Activated naive CD4-positive, alpha-beta T cell treated with anti-CD3 and anti-CD28 coated beads for 36 hours (primary cell): Measurements from ENCODE around the gene AP3S1. TPM values are rescaled to one million over a fixed set of nuclear protein-coding genes. Genes with fewer than 3 reads are reported as not detected.
"Not testable (repeated sequence)": the region's sequence is repeated elsewhere in the genome, so short reads cannot be mapped to it uniquely, and the experiment has no call there.

Experiments
- CTCF ChIA-PET: fragments of 350-600 bp; sonication (Branson Sonifier 250); formaldehyde crosslinking; loops from one replicate; lab custom pipeline; 2021; ENCODE audit warnings: antibody characterized with exemption; lab: Charles Lee
- DNase-seq: peaks from one replicate; pipeline ENCODE4 v3.0.0-alpha.2; 2020
- H3K27ac Mint-ChIP-seq: one replicate; pipeline ENCODE4 v1.8.0; 2021; ENCODE audit warnings: mild to moderate bottlenecking, mixed read lengths
- H3K27me3 Mint-ChIP-seq: one replicate; pipeline ENCODE4 v1.8.0; 2021; ENCODE audit warnings: low read depth, mixed read lengths
- H3K36me3 Mint-ChIP-seq: one replicate; pipeline ENCODE4 v1.8.0; 2021; ENCODE audit warnings: low read depth, mixed read lengths
- H3K4me1 Mint-ChIP-seq: one replicate; pipeline ENCODE4 v1.8.0; 2021; ENCODE audit warnings: low read depth, mixed read lengths
- H3K4me3 Mint-ChIP-seq: one replicate; pipeline ENCODE4 v1.8.0; 2021; ENCODE audit warnings: mild to moderate bottlenecking, moderate library complexity, mixed read lengths
- H3K9me3 Mint-ChIP-seq: one replicate; pipeline ENCODE4 v1.8.0; 2021; ENCODE audit warnings: mixed read lengths
- intact Hi-C: fragments of 100-400 bp; cut with micrococcal nuclease; formaldehyde crosslinking; loops from one replicate; pipeline ENCODE4 v1.15.1; 2023
- total RNA-seq, 2 experiments: library from RNA; stranded (reverse); gene quantifications; one replicate each; pipeline ENCODE4 v1.2.3, GENCODE V29; 2021

AP3S1 gene
- total RNA-seq, 2 experiments from 2014 or later = 56.6 to 57.8 TPM

DNA sequence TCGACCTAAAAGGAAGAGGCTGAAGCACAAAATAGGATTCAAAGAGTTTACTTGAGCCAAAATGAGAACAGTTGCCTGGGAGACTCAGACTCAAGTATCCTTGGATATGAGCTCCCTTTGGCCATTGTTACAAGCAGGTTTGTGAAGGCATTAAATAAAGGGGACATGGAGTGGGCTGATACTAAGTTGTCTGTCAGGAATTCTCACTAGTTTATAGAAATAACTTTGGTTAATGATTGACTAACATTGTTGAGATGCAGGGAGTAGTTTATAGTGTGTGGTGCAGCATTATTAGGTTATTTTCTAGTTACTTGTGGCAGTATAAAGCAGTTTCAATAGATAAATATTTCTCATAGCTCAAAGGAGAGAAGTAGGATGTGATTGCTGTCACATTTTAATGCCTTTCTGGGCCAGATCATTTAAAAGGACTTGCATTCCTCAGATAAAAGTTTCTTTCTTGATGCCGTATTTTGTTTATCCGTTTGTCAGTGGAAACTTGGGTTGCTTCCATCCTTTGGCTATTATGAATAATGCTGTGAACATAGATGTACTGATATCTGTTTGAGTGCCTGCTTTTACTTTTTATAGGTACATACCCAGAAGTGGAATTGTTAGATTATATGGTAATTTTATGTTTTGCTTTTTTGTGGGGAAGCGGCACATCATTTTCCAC lies 9.1 kb downstream of the AP3S1 start:
- CTCF ChIA-PET = no interaction called here
- Mint-ChIP-seq H3K4me1 (peaks cover 19% of the 10 kb centered on the region), H3K4me3 (no peak overlapping the region)

DNA sequence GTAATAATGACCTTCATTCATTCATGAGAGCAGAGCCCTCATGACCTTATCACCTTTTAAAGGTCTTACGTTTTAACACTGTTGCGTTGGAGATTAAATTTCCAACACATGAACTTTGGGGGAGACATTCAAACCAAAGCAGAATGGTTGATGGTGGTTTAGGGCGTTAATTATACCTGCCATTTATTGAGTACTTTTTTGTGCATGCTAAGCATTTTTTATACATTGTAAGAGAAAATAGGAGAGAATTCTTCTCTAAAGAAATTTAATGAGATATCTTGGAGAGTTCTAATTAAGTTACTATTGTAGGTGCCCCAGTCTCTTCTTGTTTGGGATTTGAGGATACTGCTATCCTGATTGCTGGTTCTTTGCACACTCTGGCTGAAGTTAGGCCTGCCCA lies 12.4 kb downstream of the AP3S1 start:
- no peak overlapping the region for H3K27ac Mint-ChIP-seq
- H3K4me3 Mint-ChIP-seq = no peak overlapping the region

More for the DNA sequence above, 9.1 kb downstream of the AP3S1 start:
- DNase-seq = no peak
- Mint-ChIP-seq H3K36me3 (peaks cover 10% of the 10 kb centered on the region), H3K27ac (no peak overlapping the region), H3K9me3 (peaks cover 9% of the 10 kb centered on the region), H3K27me3 (no peaks in the 10 kb centered on the region)
- intact Hi-C loops = no loop called here

DNA sequence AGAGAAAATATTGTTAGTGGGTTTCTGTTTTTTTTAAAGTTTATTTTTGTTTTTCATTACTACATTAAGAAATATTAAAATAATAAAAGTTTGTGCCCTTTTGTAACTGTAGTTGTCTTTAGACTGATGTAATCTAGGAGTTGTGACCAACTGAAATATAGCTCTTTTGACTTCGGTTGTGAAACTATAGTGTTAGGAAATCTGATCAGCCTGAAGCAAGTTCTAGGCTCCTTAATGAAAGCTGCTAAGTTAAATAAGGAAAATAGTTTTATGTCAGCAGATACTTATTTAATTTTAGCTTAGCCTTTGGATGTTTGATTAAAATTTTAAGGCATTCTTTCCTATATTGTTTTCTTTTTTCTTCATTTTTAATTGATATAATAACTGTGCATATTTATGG lies 14.2 kb downstream of the AP3S1 start:
- DNase-seq = no peak
- H3K27me3 Mint-ChIP-seq = no peaks in the 10 kb centered on the region
- H3K4me1 Mint-ChIP-seq = peaks cover 26% of the 10 kb centered on the region
- CTCF ChIA-PET = interaction anchor here (0.7 kb wide), 1 partner anchor 547 kb away, joined by 4 read pairs; no protein-coding TSS in a partner anchor
- no peak overlapping the region for H3K27ac Mint-ChIP-seq
- peaks cover 10% of the 10 kb centered on the region for H3K36me3 Mint-ChIP-seq
- intact Hi-C loops = no loop called here
- no peak overlapping the region for H3K4me3 Mint-ChIP-seq
- peaks cover 9% of the 10 kb centered on the region for H3K9me3 Mint-ChIP-seq

More for the DNA sequence above, 12.4 kb downstream of the AP3S1 start:
- CTCF ChIA-PET = no interaction called here
- intact Hi-C loops = no loop called here
- no peak for DNase-seq
- Mint-ChIP-seq H3K27me3 (no peaks in the 10 kb centered on the region), H3K9me3 (peaks cover 9% of the 10 kb centered on the region), H3K36me3 (peaks cover 10% of the 10 kb centered on the region), H3K4me1 (peaks cover 34% of the 10 kb centered on the region)

DNA sequence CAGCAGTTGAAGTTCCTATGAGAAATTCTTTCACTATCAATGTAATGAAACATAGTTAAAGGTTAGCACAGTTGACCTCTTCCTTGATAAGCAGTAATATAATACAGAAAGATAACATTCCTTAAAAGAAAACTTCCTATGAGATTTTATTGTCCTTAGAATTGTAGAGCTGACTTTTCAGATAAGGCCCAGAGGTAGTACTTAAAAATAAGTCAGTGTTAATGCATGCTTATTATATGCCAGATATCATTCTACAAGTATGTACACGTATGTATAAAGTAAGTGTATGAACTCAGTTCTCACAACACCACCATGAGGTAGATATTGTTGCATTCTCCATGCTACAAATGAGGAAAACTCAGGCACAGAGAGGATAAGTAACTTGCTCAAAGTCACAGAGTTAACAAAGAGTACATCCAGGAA lies 15.3 kb downstream of the AP3S1 start:
- peaks cover 10% of the 10 kb centered on the region for H3K36me3 Mint-ChIP-seq
- no peaks in the 10 kb centered on the region for H3K27me3 Mint-ChIP-seq
- peaks cover 9% of the 10 kb centered on the region for H3K9me3 Mint-ChIP-seq
- intact Hi-C loops = no loop called here
- CTCF ChIA-PET = no interaction called here
- DNase-seq = no peak
- H3K4me1 Mint-ChIP-seq = peaks cover 21% of the 10 kb centered on the region
- H3K27ac Mint-ChIP-seq = no peak overlapping the region
- H3K4me3 Mint-ChIP-seq = no peak overlapping the region

DNA sequence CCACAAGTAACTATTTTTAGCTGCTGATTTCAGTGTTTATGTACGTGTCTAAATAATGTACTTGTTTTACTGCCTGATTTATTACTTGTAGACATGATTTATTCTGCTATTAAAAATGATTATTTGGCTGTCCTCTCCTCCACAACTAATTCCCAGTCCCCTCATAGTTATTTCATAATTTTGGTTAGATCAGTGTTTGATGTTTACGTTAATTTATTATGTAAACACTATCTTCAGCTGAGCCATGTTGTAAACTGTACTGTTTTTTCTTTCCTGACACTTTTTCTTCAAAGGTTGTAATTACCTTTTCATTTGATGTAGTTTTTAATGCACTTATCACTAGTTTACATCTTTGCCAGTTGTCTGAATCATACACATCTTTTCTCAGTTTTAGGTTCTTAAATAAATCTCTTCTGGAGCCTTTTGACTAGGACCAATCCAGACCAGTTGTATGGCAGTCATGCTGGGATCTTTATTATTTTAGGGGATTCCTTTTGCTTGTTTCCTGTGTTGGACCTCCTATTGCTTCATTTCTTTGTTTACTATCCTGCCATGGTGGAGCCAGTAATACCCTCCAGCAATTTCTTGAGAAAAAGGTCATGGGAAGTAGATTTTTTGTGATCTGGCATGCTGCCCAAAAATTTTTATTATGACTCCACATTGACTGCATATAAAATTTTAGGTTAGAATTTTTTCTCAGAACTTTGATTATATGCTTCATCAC lies 16.1 kb downstream of the AP3S1 start:
- DNase-seq = no peak
- Mint-ChIP-seq H3K4me1 (peaks cover 19% of the 10 kb centered on the region), H3K9me3 (peaks cover 9% of the 10 kb centered on the region), H3K27me3 (no peaks in the 10 kb centered on the region), H3K36me3 (peaks cover 12% of the 10 kb centered on the region), H3K4me3 (no peak overlapping the region), H3K27ac (no peak overlapping the region)
- CTCF ChIA-PET = no interaction called here
- intact Hi-C loops = no loop called here

DNA sequence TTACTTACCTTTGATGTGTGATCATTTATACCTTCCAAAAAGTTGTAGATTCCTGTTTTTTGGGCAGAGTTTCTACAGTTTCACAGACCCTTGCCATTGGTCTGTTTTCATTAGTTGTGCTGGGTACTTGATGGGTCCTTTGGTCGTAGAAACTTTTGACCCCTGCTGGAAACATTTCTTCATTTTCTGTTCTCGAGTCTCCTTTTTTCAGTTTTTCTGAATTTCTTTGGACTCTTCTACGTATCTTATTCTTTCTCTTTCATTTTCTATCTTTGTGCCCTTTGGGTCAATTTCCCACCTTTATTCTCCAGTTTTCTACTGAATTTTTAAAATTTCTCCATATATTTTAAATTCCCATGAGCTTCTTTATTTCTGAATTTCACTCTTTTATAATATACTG lies 16.7 kb downstream of the AP3S1 start:
- DNase-seq = no peak
- Mint-ChIP-seq H3K4me1 (peaks cover 19% of the 10 kb centered on the region), H3K4me3 (no peak overlapping the region), H3K27ac (no peak overlapping the region), H3K27me3 (no peaks in the 10 kb centered on the region), H3K36me3 (peaks cover 9% of the 10 kb centered on the region), H3K9me3 (peaks cover 8% of the 10 kb centered on the region)
- intact Hi-C loops = no loop called here
- CTCF ChIA-PET = interaction anchor here (0.7 kb wide), 1 partner anchor 230 kb away, joined by 3 read pairs; no protein-coding TSS in a partner anchor

DNA sequence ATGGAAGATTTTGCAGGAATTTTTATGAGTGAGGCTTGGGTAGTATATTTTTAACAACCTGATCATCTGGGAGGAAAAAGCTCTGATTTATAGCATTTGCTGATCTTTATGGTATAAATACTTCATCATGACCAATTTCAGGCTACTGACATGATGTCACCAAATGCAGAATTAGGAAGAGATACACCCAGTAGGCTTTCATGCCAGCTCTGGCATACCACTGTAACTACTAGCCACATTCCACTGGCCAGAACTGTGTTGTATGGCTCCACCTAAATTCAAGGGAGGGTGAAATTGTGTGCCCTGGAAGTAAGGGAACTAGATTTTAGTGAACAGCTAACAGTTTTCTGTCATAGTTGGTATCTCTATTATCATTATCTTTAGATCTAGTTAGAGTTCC lies 17.6 kb downstream of the AP3S1 start:
- Mint-ChIP-seq H3K36me3 (peaks cover 2% of the 10 kb centered on the region), H3K4me1 (peaks cover 19% of the 10 kb centered on the region), H3K4me3 (no peak overlapping the region), H3K27me3 (no peaks in the 10 kb centered on the region), H3K9me3 (peaks cover 2% of the 10 kb centered on the region), H3K27ac (no peak overlapping the region)
- intact Hi-C loops = no loop called here
- DNase-seq = no peak
- CTCF ChIA-PET = interaction anchor here (1.0 kb wide), 1 partner anchor 11 kb away, joined by 3 read pairs; no protein-coding TSS in a partner anchor

DNA sequence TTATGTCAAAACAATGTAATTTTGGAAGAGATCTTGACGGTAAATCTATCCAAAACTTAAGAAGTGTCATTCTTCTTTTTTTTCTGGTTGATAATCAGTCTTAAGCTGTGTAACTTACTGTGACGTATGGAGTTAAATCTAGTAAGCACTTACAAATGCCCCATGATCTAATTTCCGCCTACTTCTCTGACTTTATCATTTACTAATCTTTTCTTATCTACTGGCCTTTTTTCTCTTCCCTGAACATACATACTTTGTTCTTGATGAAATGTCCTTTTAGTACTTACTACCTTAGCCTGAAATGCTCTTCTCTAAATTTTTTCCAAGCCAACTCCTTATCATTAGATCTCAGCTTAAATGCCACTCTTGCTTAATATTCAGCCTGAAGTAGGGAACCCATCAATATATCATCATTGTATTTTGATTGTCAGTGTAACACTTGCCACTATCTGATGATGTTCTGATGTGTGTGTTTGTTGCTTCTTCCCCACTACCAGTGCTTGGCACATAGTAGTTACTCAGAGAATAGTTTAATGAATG lies 27.6 kb downstream of the AP3S1 start:
- intact Hi-C loops = no loop called here
- H3K27me3 Mint-ChIP-seq = no peaks in the 10 kb centered on the region
- no peak for DNase-seq
- no peaks in the 10 kb centered on the region for H3K4me1 Mint-ChIP-seq
- no peak overlapping the region for H3K27ac Mint-ChIP-seq
- H3K36me3 Mint-ChIP-seq = peaks cover 21% of the 10 kb centered on the region
- no peaks in the 10 kb centered on the region for H3K9me3 Mint-ChIP-seq
- no peak overlapping the region for H3K4me3 Mint-ChIP-seq
- CTCF ChIA-PET = no interaction called here

DNA sequence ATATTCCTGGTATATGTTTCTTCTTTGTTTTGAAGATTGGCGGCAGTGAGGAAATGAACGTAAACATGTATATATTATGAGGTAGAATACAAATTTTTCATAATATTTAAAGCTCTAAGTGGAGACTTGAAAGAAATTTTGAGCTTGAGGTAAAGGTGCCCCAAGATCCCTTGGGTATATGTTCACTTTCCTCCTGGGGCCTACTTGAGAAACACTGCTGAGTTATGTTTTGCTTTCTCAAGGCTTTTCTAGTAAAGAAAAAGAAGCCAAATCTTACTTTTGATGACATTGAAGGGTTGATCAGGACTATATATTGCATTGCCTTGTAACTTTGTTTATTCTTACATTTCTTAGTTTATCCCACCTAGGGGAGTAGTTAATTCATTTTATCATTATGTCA lies 30.7 kb downstream of the AP3S1 start:
- Mint-ChIP-seq H3K9me3 (no peaks in the 10 kb centered on the region), H3K27ac (no peak overlapping the region), H3K36me3 (peaks cover 41% of the 10 kb centered on the region), H3K4me1 (no peaks in the 10 kb centered on the region), H3K4me3 (no peak overlapping the region), H3K27me3 (no peaks in the 10 kb centered on the region)
- intact Hi-C loops = no loop called here
- DNase-seq = no peak
- CTCF ChIA-PET = no interaction called here

DNA sequence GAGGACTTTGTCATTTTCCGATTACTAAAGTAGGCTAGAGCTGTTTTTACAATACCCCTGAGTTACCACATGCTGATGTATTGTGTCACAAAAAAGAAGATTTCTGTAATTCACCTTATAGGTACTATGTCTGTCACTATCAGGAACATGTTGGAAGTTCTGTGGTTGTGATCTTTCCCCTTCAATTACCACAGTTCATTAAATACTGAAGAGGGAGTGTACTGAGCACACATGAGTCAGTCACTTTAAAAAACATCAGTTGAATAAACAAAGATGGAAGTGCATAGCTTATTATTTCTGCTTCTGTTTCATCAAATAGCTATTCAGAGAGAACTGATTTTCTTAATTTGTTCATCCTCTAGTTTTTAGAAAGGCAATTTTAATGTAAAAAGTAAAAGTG lies 31.7 kb downstream of the AP3S1 start:
- Mint-ChIP-seq H3K27ac (no peak overlapping the region), H3K36me3 (peaks cover 46% of the 10 kb centered on the region), H3K4me3 (no peak overlapping the region), H3K27me3 (no peaks in the 10 kb centered on the region), H3K9me3 (no peaks in the 10 kb centered on the region), H3K4me1 (no peaks in the 10 kb centered on the region)
- CTCF ChIA-PET = interaction anchor here (1.0 to 1.5 kb wide), 2 partner anchors 24 to 238 kb away, joined by 3 to 4 read pairs; no protein-coding TSS in a partner anchor
- no peak for DNase-seq
- intact Hi-C loops = no loop called here

DNA sequence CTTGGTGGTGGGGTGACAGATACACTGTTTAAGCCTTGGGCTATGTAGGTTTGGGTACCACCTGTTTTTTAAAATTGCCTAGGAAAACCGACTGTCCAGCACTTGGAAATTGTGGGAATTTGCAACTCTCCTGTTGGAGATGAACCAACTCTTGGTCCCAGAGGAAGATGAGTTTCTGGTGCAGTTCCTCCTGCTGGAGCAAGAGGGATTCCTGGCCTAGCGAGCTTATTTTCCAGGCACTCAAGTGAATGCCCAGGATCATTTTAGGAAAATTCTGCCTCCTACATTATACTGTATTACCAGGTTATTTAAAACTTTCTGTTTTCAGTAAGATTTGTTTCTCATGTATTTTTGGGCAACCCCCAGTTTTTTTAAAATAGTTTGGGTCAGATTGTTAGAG lies 33.7 kb downstream of the AP3S1 start:
- H3K4me3 Mint-ChIP-seq = no peak overlapping the region
- intact Hi-C loops = no loop called here

DNA sequence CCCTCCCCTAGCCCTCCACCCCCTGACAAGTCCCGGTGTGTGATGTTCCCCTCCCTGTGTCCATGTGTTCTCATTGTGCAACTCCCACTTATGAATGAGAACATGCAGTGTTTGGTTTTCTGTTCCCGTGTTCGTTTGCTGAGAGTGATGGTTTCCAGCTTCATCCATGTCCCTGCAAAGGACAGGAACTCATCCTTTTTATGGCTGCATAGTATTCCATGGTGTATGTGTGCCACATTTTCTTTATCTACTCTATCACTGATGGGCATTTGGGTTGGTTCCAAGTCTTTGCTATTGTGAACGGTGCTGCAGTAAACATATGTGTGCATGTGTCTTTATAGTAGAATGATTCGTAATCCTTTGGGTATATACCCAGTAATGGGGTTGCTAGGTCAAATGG lies 35.6 kb downstream of the AP3S1 start:
- H3K27me3 Mint-ChIP-seq, H3K4me3 Mint-ChIP-seq, intact Hi-C loops, H3K4me1 Mint-ChIP-seq, CTCF ChIA-PET, DNase-seq, H3K27ac Mint-ChIP-seq, H3K9me3 Mint-ChIP-seq: not testable (repeated sequence)
- H3K36me3 Mint-ChIP-seq = peaks cover 56% of the 10 kb centered on the region

More for the DNA sequence above, 33.7 kb downstream of the AP3S1 start:
- H3K27me3 Mint-ChIP-seq = no peaks in the 10 kb centered on the region
- no peaks in the 10 kb centered on the region for H3K4me1 Mint-ChIP-seq
- CTCF ChIA-PET = no interaction called here
- DNase-seq = no peak
- no peaks in the 10 kb centered on the region for H3K9me3 Mint-ChIP-seq
- H3K36me3 Mint-ChIP-seq = peaks cover 61% of the 10 kb centered on the region
- no peak overlapping the region for H3K27ac Mint-ChIP-seq
